ENCODE measurements around the gene WDR18.

GRCh38 chr19:966485-967088 is 17.6 kb upstream of the WDR18 start:
- no peak for TF ChIP-seq GATA2 (IDR thresholded peaks at IDR 0.05; ENCODE audit: low read depth, low read length)
- no peak for TF ChIP-seq GATA3 (IDR thresholded peaks at IDR 0.05; ENCODE audit: low read depth, low read length)

Measured in SH-SY5Y (cell line).